Gastroesophageal sphincter (tissue), 4 donors: Measurements from ENCODE around the gene BCKDK. TPM values are rescaled to one million over a fixed set of nuclear protein-coding genes. Genes with fewer than 3 reads are reported as not detected.
A peak's percentile ranks its signal among the peaks of the same experiment; 100 is the strongest.

ENCODE experiments used
- ATAC-seq: fragments of 150-250 bp; one replicate; pipeline ENCODE4 v1.9.1; 2016; ENCODE audit warnings: mild to moderate bottlenecking, moderate library complexity
- H3K27ac ChIP-seq, 4 donors: fragments of 200-600 bp; sonication (generic) in 3 of 4; 1 replicate in 3 of 4; 2 replicates in 1 of 4; pipeline ENCODE4 v1.5.1; 2016 to 2019
- H3K27me3 ChIP-seq: fragments of 200-600 bp; sonication (generic); one replicate; pipeline ENCODE4 v1.5.1; 2019
- H3K36me3 ChIP-seq, 2 donors: fragments of 200-600 bp; sonication (generic); one replicate each; pipeline ENCODE4 v1.5.1; 2019; ENCODE audit warnings: control low read depth in 1 of 2
- H3K4me1 ChIP-seq, 3 donors: fragments of 200-600 bp; sonication (generic); 1 replicate in 2 of 3; 2 replicates in 1 of 3; pipeline ENCODE4 v1.5.1; 2016 to 2019; ENCODE audit warnings: control low read depth in 2 of 3
- H3K4me3 ChIP-seq, 2 donors: fragments of 200-600 bp; sonication (generic); one replicate each; pipeline ENCODE4 v1.5.1; 2019; ENCODE audit warnings: mild to moderate bottlenecking in 1 of 2, moderate library complexity in 1 of 2
- H3K9me3 ChIP-seq, 3 donors: fragments of 200-600 bp; sonication (generic); one replicate each; pipeline ENCODE4 v1.5.1; 2017 to 2019; ENCODE audit warnings: control low read depth in 2 of 3
- CTCF ChIP-seq, 4 experiments: fragments of 200-600 bp in 2 of 4; fragments of 450-650 bp in 2 of 4; sonication (generic) in 1 of 4; IDR thresholded peaks; one replicate each; pipeline ENCODE4 v1.5.1; 2017 to 2019; ENCODE audit warnings: antibody characterized with exemption in 4 of 4, mild to moderate bottlenecking in 2 of 4, moderate library complexity in 2 of 4
- EP300 ChIP-seq: sonication (generic); formaldehyde crosslinking; IDR thresholded peaks from one replicate; pipeline ENCODE4 v1.6.1; 2017; ENCODE audit warnings: antibody characterized with exemption, mild to moderate bottlenecking
- POLR2A ChIP-seq, 2 donors: fragments of 450-650 bp; IDR thresholded peaks; one replicate each; pipeline ENCODE4 v1.6.1; 2017; ENCODE audit warnings: antibody characterized with exemption in 2 of 2, mild to moderate bottlenecking in 2 of 2, moderate library complexity in 1 of 2
- POLR2AphosphoS5 ChIP-seq: sonication (generic); formaldehyde crosslinking; IDR thresholded peaks from one replicate; pipeline ENCODE4 v1.6.1; 2017; ENCODE audit warnings: antibody characterized with exemption
- WGBS, 2 donors: methylation state at CpG; one replicate each; pipeline ENCODE4 v1.1.5; 2018; ENCODE audit warnings: low coverage in 1 of 2; 5-methylcytosine and 5-hydroxymethylcytosine counted together
- total RNA-seq, 4 donors: library from RNA; depleted of rRNA; stranded (reverse); fragments of >200 nt; gene quantifications; one replicate each; pipeline ENCODE4 v1.1.0, GENCODE V29; 2016

The BCKDK gene
- total RNA-seq, 4 donors from 2014 or later, result 26.5 to 70.2 (median 39.8) TPM

DNA sequence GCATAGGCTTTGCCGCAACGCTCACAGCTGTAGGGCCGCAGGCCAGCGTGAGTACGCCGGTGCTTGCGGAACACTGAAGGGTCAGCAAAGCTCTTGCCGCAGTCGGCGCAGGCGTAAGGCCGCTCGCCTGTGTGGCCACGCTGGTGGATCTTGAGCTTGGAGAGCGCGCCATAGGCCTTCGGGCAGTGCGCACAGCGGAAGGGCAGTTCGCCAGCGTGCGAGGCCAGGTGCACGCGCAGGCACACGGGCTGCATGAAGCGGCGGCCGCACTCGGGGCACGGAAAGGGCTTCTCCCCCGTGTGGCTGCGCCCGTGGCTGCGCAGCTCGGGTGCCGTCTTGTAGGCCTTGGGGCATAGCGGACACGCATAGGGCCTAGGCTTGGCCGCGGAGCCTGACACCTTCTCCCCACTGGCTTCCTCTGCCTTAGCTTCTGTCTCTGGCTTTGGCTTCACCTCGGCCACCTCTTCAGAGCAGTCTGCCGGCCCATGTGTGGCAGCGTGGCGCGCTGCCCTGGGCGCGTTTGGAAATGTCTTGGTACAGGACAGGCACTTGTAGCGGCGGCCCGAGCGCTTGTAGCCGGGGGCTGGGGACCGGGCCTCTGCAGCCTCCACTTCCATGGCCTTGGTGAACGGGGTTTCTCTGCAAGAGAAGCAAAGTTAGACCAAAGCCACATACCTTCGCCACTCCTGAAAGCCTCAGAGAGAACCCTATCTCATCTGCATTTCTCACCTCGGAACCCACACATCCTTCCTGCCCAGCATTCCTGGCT is 44.2 kb upstream of the BCKDK start:
- H3K4me3 ChIP-seq, result no peak overlapping the region
- no peak for ATAC-seq
- H3K36me3 ChIP-seq, result peaks cover 0 to 43% of the 10 kb centered on the region in 2 donors
- no peaks in the 10 kb centered on the region for H3K9me3 ChIP-seq
- H3K27ac ChIP-seq, result peak overlapping the region in 3 of 4 donors; percentile 63 to 78 (median 74)
- peaks cover 0 to 20% (median 8%) of the 10 kb centered on the region in 3 donors for H3K4me1 ChIP-seq
- no peaks in the 10 kb centered on the region for H3K27me3 ChIP-seq
- 93 to 94% methylated on average over 8 to 11 of the region's 56 CpGs for WGBS, 2 donors
- TF ChIP-seq EP300 (no peak), POLR2A (IDR thresholded peaks at IDR 0.05) (no peak), POLR2AphosphoS5 (no peak), CTCF (IDR thresholded peaks at IDR 0.05) (no peak)

DNA sequence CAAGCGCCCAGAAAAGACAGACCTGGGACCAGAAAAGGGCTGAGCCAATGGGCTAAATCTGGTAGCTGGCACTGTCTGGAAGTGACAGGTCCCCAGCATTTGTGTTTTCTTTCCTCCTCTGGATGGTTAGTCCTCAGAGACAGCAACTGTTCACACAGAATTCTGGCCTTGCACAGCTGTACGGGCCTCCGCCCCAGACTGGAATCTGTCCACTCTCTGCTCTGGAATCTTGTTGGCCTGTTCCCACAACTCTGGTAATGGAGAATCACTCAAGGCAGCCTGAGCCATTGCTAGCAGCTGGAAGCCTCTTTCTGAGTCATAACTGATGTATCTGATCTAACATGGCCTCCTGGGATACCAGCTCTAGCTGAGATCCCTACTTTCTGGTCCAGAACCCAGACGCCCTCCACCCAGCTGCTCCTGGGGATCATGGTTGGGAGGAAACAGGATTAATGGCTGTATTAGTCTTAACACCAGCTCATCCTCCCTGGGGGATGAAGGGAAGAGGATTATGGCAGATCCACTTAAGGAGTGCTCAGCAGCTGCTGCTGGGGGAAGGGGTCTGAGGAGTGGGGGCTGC is 43.2 kb upstream of the BCKDK start:
- no peaks in the 10 kb centered on the region for H3K27me3 ChIP-seq
- H3K27ac ChIP-seq, result peak overlapping the region in 3 of 4 donors; percentile 63 to 78 (median 74)
- WGBS, 2 donors, result 20 to 47% methylated on average over 2 of the region's 4 CpGs
- no peak overlapping the region for H3K4me3 ChIP-seq
- peaks cover 0 to 20% (median 8%) of the 10 kb centered on the region in 3 donors for H3K4me1 ChIP-seq
- no peaks in the 10 kb centered on the region for H3K9me3 ChIP-seq
- H3K36me3 ChIP-seq, result peaks cover 0 to 43% of the 10 kb centered on the region in 2 donors
- no peak for TF ChIP-seq POLR2A (IDR thresholded peaks at IDR 0.05)
- no peak for TF ChIP-seq CTCF (IDR thresholded peaks at IDR 0.05)
- TF ChIP-seq POLR2AphosphoS5, result no peak
- TF ChIP-seq EP300, result no peak
- peak; percentile 91 for ATAC-seq

- peaks cover 3 to 34% (median 12%) of the 10 kb centered on the region in 3 donors for H3K4me1 ChIP-seq
- no peaks in the 10 kb centered on the region for H3K27me3 ChIP-seq
- H3K9me3 ChIP-seq, result no peaks in the 10 kb centered on the region
- no peak overlapping the region for H3K27ac ChIP-seq
- ATAC-seq, result no peak
- 83 to 95% methylated on average over 3 of the region's 3 CpGs for WGBS, 2 donors
- H3K4me3 ChIP-seq, result no peak overlapping the region
- TF ChIP-seq CTCF (IDR thresholded peaks at IDR 0.05) (no peak), POLR2A (IDR thresholded peaks at IDR 0.05) (no peak), POLR2AphosphoS5 (no peak), EP300 (no peak)
- H3K36me3 ChIP-seq, result peaks cover 0 to 19% of the 10 kb centered on the region in 2 donors
Observed at GRCh38 chr16:31067342-31067741, 40.8 kb upstream of the BCKDK start.

- TF ChIP-seq EP300, result no peak
- no peak for TF ChIP-seq CTCF (IDR thresholded peaks at IDR 0.05)
- no peak for TF ChIP-seq POLR2A (IDR thresholded peaks at IDR 0.05)
- TF ChIP-seq POLR2AphosphoS5, result no peak
- Histone ChIP-seq H3K27ac (peak overlapping the region in 3 of 4 donors; percentile 96 to 98 (median 97)), H3K4me1 (peaks cover 5 to 39% (median 17%) of the 10 kb centered on the region in 3 donors), H3K9me3 (no peaks in the 10 kb centered on the region), H3K36me3 (peaks cover 0 to 10% of the 10 kb centered on the region in 2 donors), H3K4me3 (peak overlapping the region in 1 of 2 donors; percentile 89), H3K27me3 (no peaks in the 10 kb centered on the region)
- WGBS, 2 donors, result 14 to 19% methylated on average over 4 of the region's 4 CpGs
- no peak for ATAC-seq
Observed at GRCh38 chr16:31071861-31072260, 36.3 kb upstream of the BCKDK start.
